GM21390 (cell line): Measurements from ENCODE around the gene EMC6.
"Not testable (repeated sequence)": the region's sequence is repeated elsewhere in the genome, so short reads cannot be mapped to it uniquely, and the experiment has no call there.

Experiments
- ATAC-seq: cut with Tn5 transposase; IDR thresholded peaks from one replicate; pipeline ENCODE4 v1.9.1; 2021; ENCODE audit not compliant: unreplicated experiment

Gene EMC6

GRCh38 chr17:3704931-3705717 lies 36.5 kb downstream of the EMC6 start:
- ATAC-seq, result no peak

- ATAC-seq, result not testable (repeated sequence)
Observed at GRCh38 chr17:3705718-3705984, 37.0 kb downstream of the EMC6 start.

- ATAC-seq, result no peak
Observed at GRCh38 chr17:3708366-3708765, 39.8 kb downstream of the EMC6 start.

GRCh38 chr17:3710951-3711383 lies 42.4 kb downstream of the EMC6 start:
- peak; percentile 95 for ATAC-seq

- no peak for ATAC-seq
Observed at GRCh38 chr17:3712811-3713463, 44.3 kb downstream of the EMC6 start.

- no peak for ATAC-seq
Observed at GRCh38 chr17:3715296-3715695, 46.7 kb downstream of the EMC6 start.

- ATAC-seq, result no peak
Observed at GRCh38 chr17:3718201-3718600, 49.6 kb downstream of the EMC6 start.

- ATAC-seq, result no peak
Observed at GRCh38 chr17:3719265-3719664, 50.7 kb downstream of the EMC6 start.
